ENCODE measurements around the gene CLIC5. TPM values are rescaled to one million over a fixed set of nuclear protein-coding genes. Genes with fewer than 3 reads are reported as not detected.

CLIC5 gene
- total RNA-seq, 3 donors from 2014 or later: 3.4 to 5.4 (median 4.9) TPM

GRCh38 chr6:46044881-46045617 lies 29.4 kb upstream of the CLIC5 start:
- peak in 1 of 3 donors; percentile 62 for TF ChIP-seq POLR2AphosphoS5 (IDR thresholded peaks at IDR 0.05)
- no peak for TF ChIP-seq CTCF (IDR thresholded peaks at IDR 0.05)
- TF ChIP-seq POLR2A (IDR thresholded peaks at IDR 0.05): no peak
- H3K27ac ChIP-seq: peak overlapping the region in 1 of 2 donors; percentile 27
- H3K9me3 ChIP-seq: no peaks in the 10 kb centered on the region
- no peaks in the 10 kb centered on the region for H3K4me1 ChIP-seq
- no peaks in the 10 kb centered on the region for H3K36me3 ChIP-seq
- H3K27me3 ChIP-seq: no peaks in the 10 kb centered on the region
- no peak overlapping the region for H3K4me3 ChIP-seq
- peak in 1 of 2 donors; percentile 19 for DNase-seq (ENCODE audit: low spot score in 2 of 2)
- intact Hi-C loops (cut with DNase I; ENCODE audit: low total_unique reads): no loop called here

GRCh38 chr6:46042355-46042999 lies 26.8 kb upstream of the CLIC5 start:
- TF ChIP-seq CTCF (IDR thresholded peaks at IDR 0.05): peak in 1 of 3 donors; percentile 48
- no peak for TF ChIP-seq POLR2A (IDR thresholded peaks at IDR 0.05)
- no peak for TF ChIP-seq POLR2AphosphoS5 (IDR thresholded peaks at IDR 0.05)
- DNase-seq (ENCODE audit: low spot score in 2 of 2): no peak
- no peaks in the 10 kb centered on the region for H3K4me1 ChIP-seq
- no peaks in the 10 kb centered on the region for H3K9me3 ChIP-seq
- no peak overlapping the region for H3K27ac ChIP-seq
- H3K27me3 ChIP-seq: no peaks in the 10 kb centered on the region
- H3K4me3 ChIP-seq: no peak overlapping the region
- no peaks in the 10 kb centered on the region for H3K36me3 ChIP-seq
- intact Hi-C loops (cut with DNase I; ENCODE audit: low total_unique reads): no loop called here

- Histone ChIP-seq H3K9me3 (no peaks in the 10 kb centered on the region), H3K4me1 (no peaks in the 10 kb centered on the region), H3K27me3 (no peaks in the 10 kb centered on the region), H3K4me3 (no peak overlapping the region), H3K36me3 (no peaks in the 10 kb centered on the region), H3K27ac (no peak overlapping the region)
- DNase-seq (ENCODE audit: low spot score in 2 of 2): no peak
- intact Hi-C loops (cut with DNase I; ENCODE audit: low total_unique reads): no loop called here
- TF ChIP-seq CTCF (IDR thresholded peaks at IDR 0.05): no peak
- no peak for TF ChIP-seq POLR2AphosphoS5 (IDR thresholded peaks at IDR 0.05)
- TF ChIP-seq POLR2A (IDR thresholded peaks at IDR 0.05): no peak
These were observed 24.6 kb upstream of the CLIC5 start for GRCh38 chr6:46040288-46040687.

- no peak for DNase-seq (ENCODE audit: low spot score in 2 of 2)
- TF ChIP-seq CTCF (IDR thresholded peaks at IDR 0.05) (no peak), POLR2AphosphoS5 (IDR thresholded peaks at IDR 0.05) (no peak)
- no peaks in the 10 kb centered on the region for H3K4me1 ChIP-seq
These were observed 24.0 kb upstream of the CLIC5 start for GRCh38 chr6:46039646-46040045.

GRCh38 chr6:46036911-46037310 lies 21.3 kb upstream of the CLIC5 start:
- H3K9me3 ChIP-seq: no peaks in the 10 kb centered on the region
- no peak overlapping the region for H3K4me3 ChIP-seq
- intact Hi-C loops (cut with DNase I; ENCODE audit: low total_unique reads): no loop called here
- no peaks in the 10 kb centered on the region for H3K4me1 ChIP-seq
- DNase-seq (ENCODE audit: low spot score in 2 of 2): no peak
- no peaks in the 10 kb centered on the region for H3K27me3 ChIP-seq
- H3K36me3 ChIP-seq: no peaks in the 10 kb centered on the region
- TF ChIP-seq POLR2AphosphoS5 (IDR thresholded peaks at IDR 0.05): no peak
- TF ChIP-seq POLR2A (IDR thresholded peaks at IDR 0.05): no peak
- TF ChIP-seq CTCF (IDR thresholded peaks at IDR 0.05): no peak
- no peak overlapping the region for H3K27ac ChIP-seq

More at GRCh38 chr6:46039646-46040045, 24.0 kb upstream of the CLIC5 start:
- H3K9me3 ChIP-seq: no peaks in the 10 kb centered on the region
- no peak overlapping the region for H3K27ac ChIP-seq
- intact Hi-C loops (cut with DNase I; ENCODE audit: low total_unique reads): no loop called here
- H3K4me3 ChIP-seq: no peak overlapping the region
- H3K36me3 ChIP-seq: no peaks in the 10 kb centered on the region
- H3K27me3 ChIP-seq: no peaks in the 10 kb centered on the region
